Muscle layer of duodenum (tissue), 2 donors: ENCODE results near the gene KLF5.

Experiments
- H3K27ac ChIP-seq: one replicate; pipeline ENCODE4 v1.7.0; 2013; ENCODE audit warnings: mild to moderate bottlenecking, low read length
- H3K27me3 ChIP-seq: one replicate; pipeline ENCODE4 v1.7.0; 2013; ENCODE audit warnings: low read depth, mild to moderate bottlenecking, control low read depth, low read length
- H3K36me3 ChIP-seq, 2 donors: one replicate each; pipeline ENCODE4 v1.7.0; 2013; ENCODE audit warnings: low read length in 2 of 2, control low read depth in 1 of 2, mild to moderate bottlenecking in 1 of 2; ENCODE audit not compliant: insufficient read depth in 2 of 2, control insufficient read depth in 1 of 2
- H3K4me1 ChIP-seq, 2 donors: one replicate each; pipeline ENCODE4 v1.7.0; 2013; ENCODE audit warnings: low read length in 2 of 2, mild to moderate bottlenecking in 2 of 2, control low read depth in 1 of 2, moderate library complexity in 1 of 2; ENCODE audit not compliant: insufficient read depth in 2 of 2, control insufficient read depth in 1 of 2
- H3K4me3 ChIP-seq, 2 donors: one replicate each; pipeline ENCODE4 v1.7.0; 2013; ENCODE audit warnings: low read length in 2 of 2, low read depth in 1 of 2, mild to moderate bottlenecking in 1 of 2
- H3K9me3 ChIP-seq, 2 donors: one replicate each; pipeline ENCODE4 v1.7.0; 2013; ENCODE audit warnings: low read length in 2 of 2, control low read depth in 1 of 2, mild to moderate bottlenecking in 1 of 2; ENCODE audit not compliant: control insufficient read depth in 1 of 2
- donor health status: healthy.

KLF5 gene

DNA sequence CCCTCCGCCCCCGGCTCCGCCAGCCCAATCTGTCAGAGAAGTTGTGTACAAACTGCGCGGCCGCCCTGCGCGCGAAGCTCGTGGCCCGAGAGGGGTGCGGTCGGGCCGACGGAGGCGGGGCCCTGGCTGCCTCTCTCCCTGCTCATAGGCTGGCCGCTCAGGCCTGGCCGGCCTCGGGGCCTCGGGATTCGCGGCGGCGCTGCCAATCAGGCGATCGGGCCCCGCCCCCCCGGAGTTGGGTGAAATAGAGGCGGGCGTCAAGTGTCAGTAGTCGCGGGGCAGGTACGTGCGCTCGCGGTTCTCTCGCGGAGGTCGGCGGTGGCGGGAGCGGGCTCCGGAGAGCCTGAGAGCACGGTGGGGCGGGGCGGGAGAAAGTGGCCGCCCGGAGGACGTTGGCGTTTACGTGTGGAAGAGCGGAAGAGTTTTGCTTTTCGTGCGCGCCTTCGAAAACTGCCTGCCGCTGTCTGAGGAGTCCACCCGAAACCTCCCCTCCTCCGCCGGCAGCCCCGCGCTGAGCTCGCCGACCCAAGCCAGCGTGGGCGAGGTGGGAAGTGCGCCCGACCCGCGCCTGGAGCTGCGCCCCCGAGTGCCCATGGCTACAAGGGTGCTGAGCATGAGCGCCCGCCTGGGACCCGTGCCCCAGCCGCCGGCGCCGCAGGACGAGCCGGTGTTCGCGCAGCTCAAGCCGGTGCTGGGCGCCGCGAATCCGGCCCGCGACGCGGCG lies at the start of gene KLF5:
KLF5 (plus strand) TSS at position 270 of the 724 bp plus-strand sequence; CDS start at position 593, 323 bp downstream.
- peaks cover 4% of the 10 kb centered on the region for H3K27me3 ChIP-seq
- H3K4me1 ChIP-seq, result peaks cover 0 to 5% of the 10 kb centered on the region in 2 donors
- H3K36me3 ChIP-seq, result peaks cover 0 to 6% of the 10 kb centered on the region in 2 donors
- H3K9me3 ChIP-seq, result no peaks in the 10 kb centered on the region
- H3K27ac ChIP-seq, result peak within 1 kb of the TSS; percentile 78
- peak within 1 kb of the TSS; percentile 84 to 89 for H3K4me3 ChIP-seq

DNA sequence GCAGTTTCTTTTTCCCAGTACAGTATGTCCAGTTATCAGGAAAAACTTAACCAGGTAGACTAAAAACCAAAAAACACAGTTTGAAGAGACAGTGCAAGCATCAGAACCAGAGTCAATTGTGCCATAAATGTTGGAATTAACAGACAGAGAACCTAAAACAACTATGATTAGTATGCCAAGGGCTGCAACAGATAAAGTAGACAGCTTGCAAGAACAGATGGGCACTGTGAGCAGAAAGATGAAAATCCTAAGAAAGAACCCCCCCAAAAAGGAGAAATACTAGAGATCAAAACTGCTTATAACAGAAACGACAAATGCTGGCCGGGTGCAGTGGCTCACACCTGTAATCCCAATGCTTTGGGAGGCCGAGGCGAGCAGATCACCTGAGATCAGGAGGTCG lies 47.1 kb upstream of the KLF5 start:
- Histone ChIP-seq H3K27me3 (no peaks in the 10 kb centered on the region), H3K9me3 (no peaks in the 10 kb centered on the region), H3K4me3 (no peak overlapping the region), H3K4me1 (no peaks in the 10 kb centered on the region), H3K36me3 (no peaks in the 10 kb centered on the region), H3K27ac (no peak overlapping the region)

DNA sequence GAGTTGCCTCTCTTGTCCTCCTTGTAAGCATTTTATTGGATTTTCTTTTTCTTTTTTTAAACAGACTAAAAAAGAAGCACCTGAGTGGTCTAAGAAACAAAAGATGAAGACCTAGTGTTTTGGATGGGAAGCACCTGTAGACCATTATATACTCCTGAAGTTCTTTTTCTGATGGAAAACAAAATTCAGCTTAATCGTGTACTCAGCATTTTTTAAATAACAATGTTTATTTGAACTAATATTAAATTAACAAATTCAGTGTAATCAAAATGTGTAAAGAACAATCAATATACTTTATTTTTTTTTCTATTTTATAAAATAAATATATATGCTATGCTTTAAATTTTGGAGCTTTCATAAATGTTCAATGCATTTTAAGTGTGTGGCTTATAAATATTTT lies 43.0 kb upstream of the KLF5 start:
- Histone ChIP-seq H3K27me3 (no peaks in the 10 kb centered on the region), H3K36me3 (peaks cover 0 to 5% of the 10 kb centered on the region in 2 donors), H3K4me3 (no peak overlapping the region), H3K9me3 (no peaks in the 10 kb centered on the region), H3K4me1 (no peaks in the 10 kb centered on the region), H3K27ac (no peak overlapping the region)

DNA sequence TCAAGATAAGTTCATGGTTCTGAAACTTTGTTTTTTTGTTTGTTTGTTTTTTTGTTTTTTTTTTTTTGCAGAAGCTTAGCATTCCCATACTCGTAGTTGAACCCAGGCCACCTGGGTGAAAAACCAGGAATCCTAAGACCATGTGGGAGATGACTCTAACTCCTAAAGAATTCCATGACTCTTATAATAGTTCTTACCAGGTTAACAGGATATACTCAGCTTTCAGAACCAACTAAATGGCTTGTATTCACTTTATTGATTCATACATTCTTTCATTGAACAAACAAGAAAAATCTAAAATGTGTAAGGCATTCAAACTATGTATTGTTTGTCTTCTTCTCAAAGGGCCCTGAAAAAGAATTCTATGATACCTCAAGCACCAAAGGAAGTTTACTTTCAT lies 40.5 kb upstream of the KLF5 start:
- no peak overlapping the region for H3K27ac ChIP-seq
- H3K27me3 ChIP-seq, result no peaks in the 10 kb centered on the region
- no peak overlapping the region for H3K4me3 ChIP-seq
- no peaks in the 10 kb centered on the region for H3K9me3 ChIP-seq
- no peaks in the 10 kb centered on the region for H3K4me1 ChIP-seq
- peaks cover 0 to 5% of the 10 kb centered on the region in 2 donors for H3K36me3 ChIP-seq

DNA sequence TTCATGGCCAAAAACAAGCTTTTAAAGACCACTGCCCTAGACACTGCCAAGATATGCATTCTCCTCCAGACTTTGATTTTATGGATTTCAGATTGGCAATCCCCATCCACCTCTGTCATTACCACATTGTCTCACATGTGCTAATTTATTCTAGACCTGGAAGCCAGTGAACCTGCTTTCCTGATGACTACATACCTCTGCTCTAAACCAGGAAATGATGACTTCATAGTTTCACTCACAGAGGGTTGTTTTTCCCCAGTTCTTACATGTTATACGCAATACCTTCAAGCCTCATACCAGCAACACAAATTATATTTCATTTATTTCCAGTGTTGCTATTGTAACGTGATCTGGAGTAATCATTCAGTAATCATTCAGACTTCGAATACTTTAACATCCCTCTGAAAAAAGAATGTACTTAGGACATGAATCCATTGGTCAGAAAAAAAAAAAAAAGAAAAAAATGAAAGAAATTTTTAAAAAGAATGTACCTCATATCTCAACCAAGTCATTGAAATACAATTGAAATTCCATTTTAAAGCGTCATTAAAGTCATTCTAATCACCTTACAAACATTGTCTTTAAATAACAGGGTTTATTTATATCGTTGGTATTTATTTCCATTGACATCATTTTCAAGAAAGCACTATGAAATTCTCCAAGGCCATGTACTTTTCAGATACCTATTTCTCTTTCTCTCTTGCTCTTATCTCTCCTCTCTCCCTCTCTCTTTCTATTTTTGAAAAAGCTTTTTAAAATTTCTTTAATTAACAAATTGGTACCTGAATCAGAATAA lies 33.4 kb upstream of the KLF5 start:
- Histone ChIP-seq H3K9me3 (no peaks in the 10 kb centered on the region), H3K36me3 (no peaks in the 10 kb centered on the region), H3K4me1 (no peaks in the 10 kb centered on the region), H3K4me3 (no peak overlapping the region), H3K27me3 (no peaks in the 10 kb centered on the region), H3K27ac (no peak overlapping the region)

DNA sequence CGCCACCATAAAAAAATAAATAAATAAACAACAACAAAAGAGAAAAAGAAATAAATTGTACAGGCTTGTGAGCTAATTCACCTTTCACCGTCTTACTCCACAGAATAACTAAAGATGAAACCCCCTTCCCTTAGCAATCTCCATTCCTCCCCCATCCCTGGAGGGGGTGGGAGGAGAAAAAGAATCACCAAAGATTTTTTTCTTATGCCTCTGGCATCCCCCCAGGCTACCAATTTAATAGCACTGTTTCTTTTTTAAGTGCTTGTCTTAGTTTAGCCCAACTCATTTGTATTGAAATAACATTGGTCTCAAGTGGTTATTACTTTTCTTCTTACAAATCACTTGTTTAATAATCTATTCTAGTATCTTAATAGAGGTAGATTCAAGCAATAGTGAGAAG lies 23.9 kb upstream of the KLF5 start:
- Histone ChIP-seq H3K4me3 (no peak overlapping the region), H3K9me3 (no peaks in the 10 kb centered on the region), H3K36me3 (no peaks in the 10 kb centered on the region), H3K27me3 (no peaks in the 10 kb centered on the region), H3K4me1 (no peaks in the 10 kb centered on the region), H3K27ac (no peak overlapping the region)

DNA sequence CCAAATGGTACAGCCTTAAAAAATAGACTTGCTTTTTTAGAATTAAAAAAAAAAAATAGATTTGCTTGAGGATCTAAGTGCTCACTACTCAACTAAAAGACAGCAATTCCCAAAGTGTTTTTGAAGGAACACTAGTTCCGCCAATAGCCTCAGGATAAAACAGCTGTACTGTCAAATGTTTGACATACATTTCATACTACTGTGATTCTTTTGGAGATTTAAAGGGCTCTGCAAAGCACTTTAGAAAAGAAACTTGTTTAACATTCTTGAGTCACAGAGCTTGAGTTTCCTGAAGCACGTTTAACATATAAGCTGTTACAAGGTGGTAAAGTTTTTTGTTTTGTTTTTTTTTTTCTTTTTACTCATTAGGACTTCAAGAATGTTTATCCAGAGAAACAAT lies 23.1 kb upstream of the KLF5 start:
- H3K4me1 ChIP-seq, result no peaks in the 10 kb centered on the region
- H3K4me3 ChIP-seq, result no peak overlapping the region
- H3K36me3 ChIP-seq, result no peaks in the 10 kb centered on the region
- H3K9me3 ChIP-seq, result no peaks in the 10 kb centered on the region
- H3K27me3 ChIP-seq, result no peaks in the 10 kb centered on the region
- H3K27ac ChIP-seq, result no peak overlapping the region

DNA sequence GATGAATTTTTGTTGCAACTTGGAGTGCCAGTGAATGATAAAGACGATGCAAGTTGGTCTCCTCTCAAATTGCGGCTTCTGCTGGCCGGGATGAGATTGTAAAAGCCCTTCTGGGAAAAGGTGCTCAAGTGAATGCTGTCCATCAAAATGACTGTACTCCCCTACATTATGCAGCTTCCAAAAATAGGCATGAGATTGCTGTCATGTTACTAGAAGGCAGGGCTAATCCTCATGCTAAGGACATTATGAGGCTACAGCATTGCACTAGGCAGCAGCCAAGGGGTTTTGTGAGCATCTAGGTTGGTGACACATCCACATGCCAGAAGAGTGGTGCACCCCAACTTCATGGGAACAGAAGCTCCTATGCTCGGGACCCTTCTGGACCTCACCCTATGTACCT lies 22.2 kb upstream of the KLF5 start:
- no peak overlapping the region for H3K4me3 ChIP-seq
- no peaks in the 10 kb centered on the region for H3K9me3 ChIP-seq
- no peaks in the 10 kb centered on the region for H3K4me1 ChIP-seq
- no peak overlapping the region for H3K27ac ChIP-seq
- no peaks in the 10 kb centered on the region for H3K36me3 ChIP-seq
- H3K27me3 ChIP-seq, result no peaks in the 10 kb centered on the region

DNA sequence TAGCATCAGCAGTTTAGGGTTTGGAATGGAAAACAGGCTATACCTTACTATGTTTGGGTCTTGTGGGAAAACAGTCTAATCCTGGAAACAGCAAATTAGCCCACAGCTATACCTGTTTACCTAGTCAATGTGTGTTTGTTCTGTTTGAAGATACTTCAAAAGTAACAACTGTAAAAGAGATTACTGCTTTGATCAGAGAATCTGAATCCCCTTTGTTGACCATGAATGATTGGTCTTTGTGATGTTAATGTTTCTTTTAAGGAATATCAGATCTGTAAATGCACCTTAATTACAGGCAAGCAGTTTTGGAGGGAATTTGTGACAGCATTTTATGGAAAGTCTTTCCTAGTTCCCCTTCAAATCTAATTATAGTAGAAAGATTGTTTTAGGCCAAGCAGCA lies 20.7 kb upstream of the KLF5 start:
- Histone ChIP-seq H3K27me3 (no peaks in the 10 kb centered on the region), H3K4me1 (no peaks in the 10 kb centered on the region), H3K27ac (no peak overlapping the region), H3K4me3 (no peak overlapping the region), H3K36me3 (no peaks in the 10 kb centered on the region), H3K9me3 (no peaks in the 10 kb centered on the region)

DNA sequence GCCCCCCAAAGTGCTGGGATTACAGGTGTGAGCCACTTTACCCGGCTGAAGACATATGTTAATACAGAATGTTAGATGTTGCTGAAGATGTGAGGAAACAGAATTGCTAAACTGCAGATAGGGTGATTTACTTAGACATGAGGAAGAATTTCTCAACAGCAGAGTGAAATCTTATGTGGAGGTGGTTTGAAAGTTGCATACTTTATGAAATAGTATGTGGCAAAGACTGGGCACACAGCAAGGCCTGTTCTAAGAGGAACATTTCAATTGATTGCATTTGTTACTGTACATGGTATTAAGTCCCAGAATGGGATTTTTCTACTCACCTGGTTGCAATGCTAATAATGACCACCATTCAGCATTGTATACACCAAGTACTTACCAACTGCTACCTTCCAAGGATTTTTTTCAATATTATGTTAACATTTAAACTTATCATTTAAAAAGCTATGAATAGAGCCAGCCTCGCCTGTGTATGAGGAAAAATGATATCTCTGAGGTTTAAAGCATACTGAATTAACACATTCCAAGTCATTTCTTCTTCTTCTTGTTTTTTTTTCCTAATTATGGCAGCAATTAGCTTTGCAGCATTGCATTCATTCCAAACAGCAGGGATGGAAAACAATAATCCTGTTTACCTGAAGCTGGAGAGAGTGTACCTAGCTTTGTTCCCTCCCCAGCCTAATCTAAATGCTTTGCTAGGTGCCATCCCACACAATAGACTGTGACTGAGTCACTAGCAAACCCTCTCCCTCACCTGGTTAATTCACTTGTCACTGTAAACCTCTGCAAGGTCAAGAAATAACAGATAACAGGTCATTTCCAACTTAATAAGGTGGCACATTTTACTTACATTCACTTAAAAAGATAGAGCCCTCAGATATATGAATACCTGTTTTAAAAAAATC lies 19.4 kb upstream of the KLF5 start:
- no peak overlapping the region for H3K27ac ChIP-seq
- no peak overlapping the region for H3K4me3 ChIP-seq
- no peaks in the 10 kb centered on the region for H3K4me1 ChIP-seq
- no peaks in the 10 kb centered on the region for H3K27me3 ChIP-seq
- no peaks in the 10 kb centered on the region for H3K36me3 ChIP-seq
- H3K9me3 ChIP-seq, result no peaks in the 10 kb centered on the region

DNA sequence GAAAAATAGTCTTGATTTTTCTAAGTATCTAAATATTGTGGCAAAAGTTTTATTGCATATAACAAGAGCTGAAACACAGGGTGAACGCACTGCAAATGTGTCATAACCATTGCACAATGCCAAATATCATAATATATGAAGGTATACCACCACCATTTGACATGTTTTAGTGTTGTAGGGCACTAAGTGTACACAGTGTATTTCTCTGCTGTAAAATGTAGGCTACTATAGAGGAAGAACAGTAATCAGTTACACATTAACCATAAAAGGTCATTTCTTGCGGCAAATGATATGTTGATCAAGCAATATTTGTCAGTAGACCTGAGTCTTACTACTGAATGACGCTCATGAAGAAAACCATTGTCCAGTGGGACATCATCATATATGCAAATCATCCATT lies 18.3 kb upstream of the KLF5 start:
- Histone ChIP-seq H3K27me3 (no peaks in the 10 kb centered on the region), H3K27ac (no peak overlapping the region), H3K4me3 (no peak overlapping the region), H3K9me3 (no peaks in the 10 kb centered on the region), H3K4me1 (no peaks in the 10 kb centered on the region), H3K36me3 (no peaks in the 10 kb centered on the region)
